ENCODE results near the gene PRSS33. TPM values are rescaled to one million over a fixed set of nuclear protein-coding genes. Genes with fewer than 3 reads are reported as not detected.

PRSS33 gene
- total and polyA plus RNA-seq, 2 of the 8 experiments (the other 6 are each of a cell fraction or from before 2014, with no cell fraction given), result 0.09 TPM; not detected in 1

DNA sequence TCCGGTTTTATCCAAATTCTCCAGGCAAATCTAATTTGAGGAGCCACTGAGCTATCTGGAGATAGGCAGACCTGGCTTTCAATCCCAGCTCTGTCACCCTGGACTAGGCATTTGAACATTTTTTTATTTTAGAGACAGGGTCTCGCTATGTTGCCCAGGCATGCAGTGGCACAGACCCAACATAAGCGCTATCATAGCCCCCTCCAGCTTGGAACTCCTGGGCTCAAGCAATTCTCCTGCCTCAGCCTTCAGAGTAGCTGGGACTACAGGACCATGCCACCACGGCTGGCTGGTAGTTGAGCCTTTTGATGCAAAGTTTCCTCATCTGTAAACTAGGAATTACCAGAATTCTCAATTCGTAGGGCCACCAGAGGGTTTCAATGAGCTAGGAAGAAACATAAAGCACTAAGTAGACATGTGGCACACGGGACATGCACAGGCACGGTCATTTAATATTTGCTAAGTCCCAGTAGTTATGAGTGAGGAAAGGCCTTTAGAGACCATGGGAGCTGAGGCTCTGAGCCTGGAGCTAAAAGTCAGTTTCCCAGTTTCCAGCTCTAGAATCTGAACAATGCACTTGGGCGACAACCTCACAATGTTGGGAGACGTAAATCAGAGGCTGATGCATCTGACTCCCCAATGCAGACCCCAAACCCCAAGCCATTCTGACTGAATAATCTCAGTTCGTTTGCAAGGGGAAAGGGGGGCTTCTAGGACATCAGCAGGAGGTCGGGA, 11.4 kb downstream of the PRSS33 start:
- FAIRE-seq, result no peak
- CTCF ChIA-PET (ENCODE audit: partially characterized antibody), result no interaction called here
- peak overlapping the region; percentile 88 for H3K4me2 ChIP-seq (ENCODE audit: insufficient read depth in 1 of 2, low read depth in 2 of 2, low read length in 2 of 2)
- no peak overlapping the region for H4K8ac ChIP-seq (ENCODE audit: extremely low read depth, insufficient read depth, low read length)
- peak overlapping the region in 3 of 4 experiments; percentile 85 to 91 (median 87); a peak in 6 of 7 replicates for H3K9ac ChIP-seq (replicated peaks in 1 of 4; ENCODE audit: extremely low read depth in 1 of 4, low read depth in 3 of 4, low read length in 3 of 4)
- H4K20me1 ChIP-seq (replicated peaks in 1 of 2; ENCODE audit: control insufficient read depth in 1 of 2, insufficient read depth in 2 of 2, low read length in 2 of 2), result peaks cover 11 to 22% of the 10 kb centered on the region in 2 experiments
- peaks cover 10% of the 10 kb centered on the region; the same call in 1 of the 2 replicates for H3K23me2 ChIP-seq (ENCODE audit: low read depth, low read length)
- H2BK12ac ChIP-seq (ENCODE audit: low read depth, low read length), result no peak overlapping the region
- H3K4ac ChIP-seq (replicated peaks; ENCODE audit: insufficient read length, low read depth, low read length), result no peak overlapping the region
- peaks cover 12 to 34% of the 10 kb centered on the region in 2 experiments for H3K79me2 ChIP-seq (ENCODE audit: control insufficient read depth in 1 of 2, insufficient read depth in 2 of 2, low read length in 2 of 2)
- no peak overlapping the region for H3K23ac ChIP-seq (ENCODE audit: insufficient read length)
- H3K9me3 ChIP-seq (ENCODE audit: insufficient read depth in 2 of 2, low read depth in 1 of 2, low read length in 1 of 2), result no peaks in the 10 kb centered on the region
- H3K4me3 ChIP-seq (ENCODE audit: extremely low read depth in 1 of 4, insufficient read depth in 2 of 4, low read depth in 3 of 4, low read length in 4 of 4), result peak overlapping the region; percentile 89 to 99 (median 94)
- no peak overlapping the region for H2BK20ac ChIP-seq (ENCODE audit: low read length)
- H3K27ac ChIP-seq (ENCODE audit: low read depth, low read length), result peak overlapping the region; percentile 77; the same call in 1 of the 2 replicates
- H3K18ac ChIP-seq (ENCODE audit: extremely low read depth, low read length), result no peak overlapping the region
- POLR2A ChIA-PET (ENCODE audit: partially characterized antibody), result interaction anchor here (0.8 to 9.5 kb wide), 8 partner anchors 9 to 108 kb away, joined by 3 to 180 read pairs (median 11); partner anchors contain the start of genes FLYWCH2 and SRRM2
- H4K5ac ChIP-seq (ENCODE audit: insufficient read length, low read depth, low read length), result no peak overlapping the region
- H3K14ac ChIP-seq (ENCODE audit: insufficient read length), result no peak overlapping the region
- H4K91ac ChIP-seq (replicated peaks; ENCODE audit: insufficient read length, low read length), result no peak overlapping the region
- no peak overlapping the region for H2AFZ ChIP-seq (ENCODE audit: low read length)
- H3K27me3 ChIP-seq (replicated peaks in 1 of 4; ENCODE audit: control insufficient read depth in 3 of 4, extremely low read depth in 1 of 4, insufficient read depth in 3 of 4, low read length in 3 of 4), result no peaks in the 10 kb centered on the region
- peaks cover 0 to 4% (median under 1%) of the 10 kb centered on the region in 4 experiments; a peak in 5 of 7 replicates for H3K4me1 ChIP-seq (replicated peaks in 1 of 4; ENCODE audit: control insufficient read depth in 3 of 4, insufficient read depth in 4 of 4, low read length in 3 of 4)
- 0 out of 4 replicates have a peak, but pooled peaks of 1 of the 2 experiments have one; percentile 13 for TF ChIP-seq SIN3A (conservative IDR thresholded peaks at IDR 0.05 in 1 of 2, IDR thresholded peaks at IDR 0.05 in 1 of 2; ENCODE audit: low read depth in 1 of 2, low read length in 2 of 2)
- peak; percentile 39 for TF ChIP-seq SAP30 (IDR thresholded peaks at IDR 0.05; ENCODE audit: insufficient read depth, insufficient replicate concordance, low read length)
- TF ChIP-seq SP1 (IDR thresholded peaks at IDR 0.05; ENCODE audit: low read depth, low read length), result no peak
- no peak for DNase-seq (ENCODE audit: low read depth in 1 of 2, low spot score in 2 of 2)
- H2AK5ac ChIP-seq (ENCODE audit: low read depth, low read length), result no peak overlapping the region
- H2BK5ac ChIP-seq (ENCODE audit: low read depth, low read length), result no peak overlapping the region
- peaks cover 14 to 40% (median 21%) of the 10 kb centered on the region in 4 experiments; a peak in 7 of 8 replicates for H3K36me3 ChIP-seq (ENCODE audit: control insufficient read depth in 2 of 4, insufficient read depth in 4 of 4, low read length in 3 of 4)
- no peak overlapping the region for H2BK120ac ChIP-seq (replicated peaks; ENCODE audit: low read depth, low read length)
- no peak overlapping the region for H2BK15ac ChIP-seq (ENCODE audit: low read length)
- no peak overlapping the region for H3K56ac ChIP-seq (replicated peaks; ENCODE audit: insufficient read length, low read depth, low read length)
- WGBS, 2 experiments (ENCODE audit: extremely low coverage in 1 of 2, insufficient coverage in 1 of 2, insufficient read length in 1 of 2, insufficient replicate concordance in 2 of 2, low coverage in 1 of 2, low lambda C conversion rate in 2 of 2, missing lambda C conversion rate in 1 of 2), result 68% methylated on average over 11 of the region's 11 CpGs; no CpG with 5 or more reads in 1 of the 2 experiments
- peaks cover 10% of the 10 kb centered on the region; the same call in 1 of the 2 replicates for H3K79me1 ChIP-seq (ENCODE audit: low read depth, low read length)
